K562 (cell line): ENCODE measurements around the gene VRK1. TPM values are rescaled to one million over a fixed set of nuclear protein-coding genes. Genes with fewer than 3 reads are reported as not detected.

Experiments used
- ATAC-seq: fragments of 200-7000 bp; cut with Tn5 transposase; 3 replicates; pipeline ENCODE4 v1.9.1; 2020; ENCODE audit warnings: moderate library complexity
- BruUV-seq: library from RNA; stranded (reverse); fragments of 400-500 nt; replicated peaks from 2 replicates; lab custom pipeline; 2021; lab: Mats Ljungman, UMichigan
- CTCF ChIA-PET: fragments of 300-600 bp; formaldehyde crosslinking; extraction: SDS; loops from one replicate; lab custom pipeline; 2021; ENCODE audit warnings: low intra/inter-chr PET ratio; lab: Yijun Ruan, JAX
- POLR2A ChIA-PET: fragments of 300-600, 350-650 bp; sonication (Branson Sonifier 250); formaldehyde crosslinking; extraction: SDS; loops from one replicate; lab custom pipeline; 2021; ENCODE audit warnings: antibody characterized with exemption, inconsistent platforms; lab: Yijun Ruan, JAX
- DNase-seq, 4 experiments: peaks; one replicate each; pipeline versions ENCODE4 v3.0.0 to v3.0.0-alpha.2; 2011 to 2018; ENCODE audit warnings: low spot score in 3 of 4, mixed read lengths in 3 of 4; ENCODE audit errors: extremely low read depth in 1 of 4
- FAIRE-seq: peaks from 2 replicates; lab custom pipeline; 2011; peaks lifted over from hg19 to GRCh38; lab: Jason Lieb, UNC
- H2AFZ ChIP-seq: 2 replicates; pipeline ENCODE4 v1.6.0; 2011; ENCODE audit warnings: low read depth, low read length, control low read depth, inconsistent platforms
- H3K27ac ChIP-seq: fragments of 200-600 bp; 3 replicates; pipeline ENCODE4 v1.8.0; 2011; ENCODE audit warnings: low read depth, mild to moderate bottlenecking, control low read depth, inconsistent platforms, low read length, moderate library complexity, mixed read lengths; ENCODE audit errors: extremely low read depth
- H3K27me3 ChIP-seq, 2 experiments: fragments of 300-600 bp in 1 of 2; 2 replicates in 1 of 2; 3 replicates in 1 of 2; pipeline versions ENCODE4 v1.6.0 to v1.8.0; 2011; ENCODE audit warnings: inconsistent platforms in 2 of 2, low read length in 2 of 2, mild to moderate bottlenecking in 1 of 2, mixed read lengths in 1 of 2, moderate library complexity in 1 of 2; ENCODE audit not compliant: control insufficient read depth in 2 of 2, insufficient read depth in 2 of 2
- H3K36me3 ChIP-seq: fragments of 300-600 bp; 3 replicates; pipeline ENCODE4 v1.8.0; 2011; ENCODE audit warnings: mild to moderate bottlenecking, low read length, inconsistent platforms; ENCODE audit not compliant: control insufficient read depth, insufficient read depth
- H3K4me1 ChIP-seq, 2 experiments: fragments of 200-600 bp in 1 of 2; replicated peaks in 1 of 2; 2 replicates in 1 of 2; 3 replicates in 1 of 2; pipeline versions ENCODE4 v1.5.1 to v1.8.0; 2011; ENCODE audit warnings: inconsistent platforms in 2 of 2, low read length in 2 of 2, mild to moderate bottlenecking in 1 of 2, mixed read lengths in 1 of 2, moderate library complexity in 1 of 2; ENCODE audit not compliant: control insufficient read depth in 2 of 2, insufficient read depth in 2 of 2
- H3K4me2 ChIP-seq: 2 replicates; pipeline ENCODE4 v1.6.1; 2011; ENCODE audit warnings: low read length, control low read depth, inconsistent platforms, mixed read lengths; ENCODE audit not compliant: insufficient read depth
- H3K4me3 ChIP-seq: fragments of 200-600 bp; sonication (generic), shearing (Covaris generic); 2 replicates; pipeline ENCODE4 v1.5.1; 2016; ENCODE audit warnings: control low read depth, inconsistent platforms
- H3K79me2 ChIP-seq: fragments of 200-600 bp; 3 replicates; pipeline ENCODE4 v1.8.0; 2011; ENCODE audit warnings: low read length, inconsistent platforms; ENCODE audit not compliant: control insufficient read depth, insufficient read depth
- H3K9ac ChIP-seq, 2 experiments: 2 replicates each; pipeline versions ENCODE4 v1.6.0 to v1.6.1; 2011; ENCODE audit warnings: low read depth in 2 of 2, low read length in 2 of 2, control low read depth in 1 of 2, inconsistent platforms in 1 of 2, mild to moderate bottlenecking in 1 of 2, mixed read lengths in 1 of 2; ENCODE audit not compliant: insufficient read depth in 1 of 2
- H3K9me1 ChIP-seq: one replicate; pipeline ENCODE4 v1.6.0; 2011; ENCODE audit warnings: inconsistent platforms, mild to moderate bottlenecking, low read length, moderate library complexity; ENCODE audit not compliant: control insufficient read depth, insufficient read depth
- H3K9me3 ChIP-seq: replicated peaks from 2 replicates; pipeline ENCODE4 v1.5.1; 2011; ENCODE audit warnings: low read depth, low read length, inconsistent platforms; ENCODE audit not compliant: control insufficient read depth, insufficient read depth
- H4K20me1 ChIP-seq: replicated peaks from 2 replicates; pipeline ENCODE4 v1.6.1; 2011; ENCODE audit warnings: low read length, inconsistent platforms, mixed read lengths; ENCODE audit not compliant: control insufficient read depth, insufficient read depth
- ADNP ChIP-seq: fragments of 200-800 bp; sonication (Bioruptor generic); IDR thresholded peaks from 2 replicates; pipeline ENCODE4 v1.6.1; 2016; ENCODE audit warnings: missing genetic modification characterization, missing compliant biosample characterization
- CHD4 ChIP-seq: fragments of 200-600 bp; sonication (generic); IDR thresholded peaks from 3 replicates; pipeline ENCODE4 v1.6.1; 2012; ENCODE audit warnings: low read depth, mild to moderate bottlenecking, mixed read lengths, low read length, inconsistent platforms; ENCODE audit not compliant: insufficient read depth, insufficient replicate concordance, poor library complexity, severe bottlenecking
- DACH1 ChIP-seq: fragments of 450-650 bp; IDR thresholded peaks from 2 replicates; pipeline ENCODE4 v1.6.1; 2018; ENCODE audit not compliant: partially characterized antibody
- ESRRA ChIP-seq: fragments of 450-650 bp; IDR thresholded peaks from 2 replicates; pipeline ENCODE4 v1.6.1; 2014; ENCODE audit warnings: low read depth, mild to moderate bottlenecking, moderate library complexity, borderline replicate concordance
- FOXO4 ChIP-seq: fragments of 450-650 bp; formaldehyde crosslinking; IDR thresholded peaks from 2 replicates; pipeline ENCODE4 v1.4.0; 2020; ENCODE audit warnings: mild to moderate bottlenecking, moderate library complexity
- KDM1A ChIP-seq, 2 experiments: fragments of 450-650 bp; IDR thresholded peaks; 2 replicates each; pipeline ENCODE4 v1.6.1; 2016; ENCODE audit warnings: mild to moderate bottlenecking in 2 of 2
- NFRKB ChIP-seq: fragments of 450-650 bp; IDR thresholded peaks from 2 replicates; pipeline ENCODE4 v1.6.1; 2016; ENCODE audit warnings: low read depth
- POLR2A ChIP-seq: fragments of 450-650 bp; conservative IDR thresholded peaks from 2 replicates; pipeline ENCODE4 v1.6.1; 2016
- PTRF ChIP-seq: fragments of 450-650 bp; IDR thresholded peaks from 2 replicates; pipeline ENCODE4 v1.6.1; 2016; ENCODE audit warnings: mild to moderate bottlenecking, missing genetic modification characterization, missing compliant biosample characterization
- RBM34 ChIP-seq: fragments of 200-400 bp; formaldehyde crosslinking; IDR thresholded peaks from 2 replicates; pipeline ENCODE4 v1.6.1; 2018; ENCODE audit warnings: low read length, borderline replicate concordance; ENCODE audit not compliant: insufficient read depth
- SMAD3 ChIP-seq: fragments of 450-650 bp; formaldehyde crosslinking; conservative IDR thresholded peaks from 2 replicates; pipeline ENCODE4 v1.4.0; 2020; ENCODE audit warnings: mild to moderate bottlenecking
- SMAD4 ChIP-seq: fragments of 250-450 bp; sonication (Bioruptor Pico); conservative IDR thresholded peaks from 2 replicates; pipeline ENCODE4 v1.8.0; 2021; ENCODE audit warnings: inconsistent platforms, mild to moderate bottlenecking, moderate library complexity
- TCF3 ChIP-seq: sonication (generic); formaldehyde crosslinking; IDR thresholded peaks from 2 replicates; pipeline ENCODE4 v1.4.0; 2020; ENCODE audit warnings: mild to moderate bottlenecking, missing genetic modification reagents
- THRA ChIP-seq: fragments of 450-650 bp; IDR thresholded peaks from 2 replicates; pipeline ENCODE4 v1.6.1; 2017; ENCODE audit warnings: mild to moderate bottlenecking, moderate library complexity
- ZC3H8 ChIP-seq: fragments of 450-650 bp; IDR thresholded peaks from 2 replicates; pipeline ENCODE4 v1.6.1; 2017
- ZNF431 ChIP-seq: sonication (generic); formaldehyde crosslinking; IDR thresholded peaks from 2 replicates; pipeline ENCODE4 v1.8.0; 2022; ENCODE audit warnings: mild to moderate bottlenecking, missing genetic modification reagents
- ZNF583 ChIP-seq: fragments of 250-450 bp; sonication (Bioruptor Pico); IDR thresholded peaks from 2 replicates; pipeline ENCODE4 v1.4.0; 2020
- ZNF766 ChIP-seq: fragments of 200-800 bp; sonication (Bioruptor generic); conservative IDR thresholded peaks from 2 replicates; pipeline ENCODE4 v1.6.1; 2016; ENCODE audit warnings: missing genetic modification characterization, missing compliant biosample characterization
- WGBS: fragments of 100-300 bp; shearing (Covaris generic); methylation state at CpG from one replicate; pipeline ENCODE4 v1.1.6; 2016; ENCODE audit warnings: low coverage, mixed read lengths; ENCODE audit not compliant: insufficient coverage; ENCODE audit errors: missing lambda C conversion rate; 5-methylcytosine and 5-hydroxymethylcytosine counted together
- in situ Hi-C: fragments of 300-500 bp; cut with MboI; formaldehyde crosslinking; loops from 4 replicates; pipeline ENCODE4 v1.15.0; 2018; ENCODE audit warnings: inconsistent platforms, mixed read lengths
- intact Hi-C: fragments of 100-400 bp; cut with micrococcal nuclease; formaldehyde crosslinking; loops from 2 replicates; pipeline ENCODE4 v1.14.2; 2022
- polyA plus RNA-seq, 8 experiments: library from polyadenylated mRNA; depleted of rRNA in 4 of 8; stranded (reverse) in 5 of 8; unstranded in 3 of 8; fragments of >200 nt; fragmentation: Nextera tagmentation in 2 of 8; fragmentation: Illumina TruSeq in 1 of 8; extraction: Ambion mirVana in 2 of 8; extraction: Trizol in 1 of 8; gene quantifications; 2 replicates each; pipeline versions ENCODE4 v1.2.1 to v1.2.3, GENCODE V29; 2011 to 2014; ENCODE audit warnings: inconsistent platforms in 1 of 8, missing spikeins in 1 of 8
- total RNA-seq, 7 experiments: library from RNA; depleted of rRNA in 6 of 7; stranded (reverse); fragments of >200 nt in 6 of 7; fragmentation: Illumina TruSeq in 2 of 7; extraction: Trizol in 2 of 7; gene quantifications; 2 replicates each; pipeline versions ENCODE4 v1.2.1 to v1.2.3, GENCODE V29; 2011 to 2021; ENCODE audit warnings: low replicate concordance in 1 of 7

Gene VRK1
- total and polyA plus RNA-seq, 9 of the 15 experiments (the other 6 are each of a cell fraction or from before 2014, with no cell fraction given) = 83.6 to 177 (median 116) TPM

GRCh38 chr14:96915478-96915877 lies 118.3 kb downstream of the VRK1 start:
- H3K36me3 ChIP-seq = no peaks in the 10 kb centered on the region; the same call in 2 of the 3 replicates
- no peak for FAIRE-seq
- in situ Hi-C loops = no loop called here

GRCh38 chr14:96916751-96917150 lies 119.6 kb downstream of the VRK1 start:
- no TSS peak for BruUV-seq
- Histone ChIP-seq H3K27me3 (no peaks in the 10 kb centered on the region), H3K4me2 (no peak overlapping the region), H3K9ac (no peak overlapping the region), H3K27ac (peak overlapping the region; percentile 73; the same call in 1 of the 3 replicates), H3K9me1 (no peaks in the 10 kb centered on the region), H3K9me3 (peaks cover 11% of the 10 kb centered on the region), H4K20me1 (no peaks in the 10 kb centered on the region), H3K4me3 (no peak overlapping the region), H2AFZ (no peak overlapping the region), H3K36me3 (no peaks in the 10 kb centered on the region; the same call in 2 of the 3 replicates), H3K79me2 (no peaks in the 10 kb centered on the region; the same call in 1 of the 3 replicates), H3K4me1 (peaks cover 6 to 39% of the 10 kb centered on the region in 2 experiments; a peak in 4 of 5 replicates)
- ATAC-seq = no peak
- intact Hi-C loops (loop anchor here (2.0 kb wide), 1 partner anchor 114 kb away; no protein-coding TSS in a partner anchor), in situ Hi-C loops (no loop called here)
- peak; percentile 54 for FAIRE-seq
- WGBS = 100% methylated on average over 1 of the region's 1 CpG
- DNase-seq = no peak
- ChIA-PET CTCF (no interaction called here), POLR2A (interaction anchor here (0.6 to 1.0 kb wide), 4 partner anchors 24 to 285 kb away, joined by 3 read pairs; no protein-coding TSS in a partner anchor)
- TF ChIP-seq RBM34 (no peak), NFRKB (no peak), ZC3H8 (no peak), KDM1A (IDR thresholded peaks at IDR 0.05) (peak in 1 of 2 experiments; percentile 62; a peak in 2 of 4 replicates), FOXO4 (CRISPR knock-in tag) (no peak), ESRRA (no peak), THRA (no peak), CHD4 (peak; percentile 65), SMAD3 (CRISPR knock-in tag) (no peak), ADNP (tag) (peak; percentile 93), TCF3 (CRISPR knock-in tag) (no peak), PTRF (tag) (no peak)

More at GRCh38 chr14:96915478-96915877, 118.3 kb downstream of the VRK1 start:
- peaks cover 8% of the 10 kb centered on the region for H3K9me3 ChIP-seq
- peaks cover 5 to 29% of the 10 kb centered on the region in 2 experiments; a peak in 4 of 5 replicates for H3K4me1 ChIP-seq
- H3K9me1 ChIP-seq = no peaks in the 10 kb centered on the region
- H3K4me2 ChIP-seq = no peak overlapping the region
- TF ChIP-seq ZNF766 (CRISPR knock-in tag) = 0 out of 2 replicates have a peak, but pooled peaks have one; percentile 35
- TF ChIP-seq ZNF583 = no peak
- no peak for TF ChIP-seq SMAD4 (CRISPR knock-in tag)
- no peak for TF ChIP-seq POLR2A
- no peak for TF ChIP-seq DACH1
- TF ChIP-seq ZNF431 (CRISPR knock-in tag) = peak; percentile 96
- no peak for ATAC-seq
- H3K4me3 ChIP-seq = no peak overlapping the region
- H4K20me1 ChIP-seq = no peaks in the 10 kb centered on the region
- no peak overlapping the region for H3K27ac ChIP-seq
- no peak overlapping the region for H3K9ac ChIP-seq
- CTCF ChIA-PET = no interaction called here
- intact Hi-C loops = no loop called here
- BruUV-seq = no TSS peak
- H3K27me3 ChIP-seq = no peaks in the 10 kb centered on the region
- WGBS = 68% methylated on average over 4 of the region's 4 CpGs
- H2AFZ ChIP-seq = no peak overlapping the region
- POLR2A ChIA-PET = interaction anchor here (0.7 kb wide), 1 partner anchor 52 kb away, joined by 4 read pairs; no protein-coding TSS in a partner anchor
- no peaks in the 10 kb centered on the region; the same call in 1 of the 3 replicates for H3K79me2 ChIP-seq
- no peak for DNase-seq
